ENCODE results near the gene ZKSCAN8.

ZKSCAN8 gene

GRCh38 chr6:28182255-28182654 lies 40.6 kb downstream of the ZKSCAN8 start:
- no peak for DNase-seq (ENCODE audit: low read depth in 1 of 2, low spot score in 1 of 2)
- no peaks in the 10 kb centered on the region for H3K27me3 ChIP-seq (ENCODE audit: insufficient read depth, poor library complexity, severe bottlenecking)
- H3K27ac ChIP-seq (replicated peaks), result no peak overlapping the region
- TF ChIP-seq SPI1 (IDR thresholded peaks at IDR 0.05; ENCODE audit: borderline replicate concordance, low read depth) (no peak), GABPA (IDR thresholded peaks at IDR 0.05; ENCODE audit: low read depth) (no peak), REST (IDR thresholded peaks at IDR 0.05; ENCODE audit: insufficient replicate concordance, low read depth) (no peak), CTCF (IDR thresholded peaks at IDR 0.05; ENCODE audit: insufficient read depth, low read length) (no peak), POLR2AphosphoS5 (IDR thresholded peaks at IDR 0.05; ENCODE audit: low read depth) (no peak)
- H3K4me3 ChIP-seq (replicated peaks; ENCODE audit: insufficient read depth, low read length), result no peak overlapping the region

GRCh38 chr6:28188111-28188979 lies 46.7 kb downstream of the ZKSCAN8 start:
- Histone ChIP-seq H3K4me3 (replicated peaks; ENCODE audit: insufficient read depth, low read length) (no peak overlapping the region), H3K27me3 (ENCODE audit: insufficient read depth, poor library complexity, severe bottlenecking) (no peaks in the 10 kb centered on the region), H3K27ac (replicated peaks) (no peak overlapping the region)
- no peak for DNase-seq (ENCODE audit: low read depth in 1 of 2, low spot score in 1 of 2)
- TF ChIP-seq SPI1 (IDR thresholded peaks at IDR 0.05; ENCODE audit: borderline replicate concordance, low read depth) (no peak), REST (IDR thresholded peaks at IDR 0.05; ENCODE audit: insufficient replicate concordance, low read depth) (no peak), GABPA (IDR thresholded peaks at IDR 0.05; ENCODE audit: low read depth) (no peak), CTCF (IDR thresholded peaks at IDR 0.05; ENCODE audit: insufficient read depth, low read length) (no peak), POLR2AphosphoS5 (IDR thresholded peaks at IDR 0.05; ENCODE audit: low read depth) (no peak)

GRCh38 chr6:28200020-28200419 lies 58.3 kb downstream of the ZKSCAN8 start:
- no peaks in the 10 kb centered on the region for H3K27me3 ChIP-seq (ENCODE audit: insufficient read depth, poor library complexity, severe bottlenecking)
- TF ChIP-seq POLR2AphosphoS5 (IDR thresholded peaks at IDR 0.05; ENCODE audit: low read depth), result no peak
- no peak for TF ChIP-seq GABPA (IDR thresholded peaks at IDR 0.05; ENCODE audit: low read depth)
- no peak for TF ChIP-seq CTCF (IDR thresholded peaks at IDR 0.05; ENCODE audit: insufficient read depth, low read length)
- TF ChIP-seq SPI1 (IDR thresholded peaks at IDR 0.05; ENCODE audit: borderline replicate concordance, low read depth), result no peak
- TF ChIP-seq REST (IDR thresholded peaks at IDR 0.05; ENCODE audit: insufficient replicate concordance, low read depth), result no peak
- H3K27ac ChIP-seq (replicated peaks), result no peak overlapping the region
- no peak for DNase-seq (ENCODE audit: low read depth in 1 of 2, low spot score in 1 of 2)
- H3K4me3 ChIP-seq (replicated peaks; ENCODE audit: insufficient read depth, low read length), result no peak overlapping the region
